ENCODE measurements around the gene PPFIA1. TPM values are rescaled to one million over a fixed set of nuclear protein-coding genes. Genes with fewer than 3 reads are reported as not detected.

Gene PPFIA1
- total RNA-seq, 1 donor from 2014 or later: 29.3 TPM

- DNase-seq (ENCODE audit: low spot score in 2 of 2): no peak
- H3K36me3 ChIP-seq: peaks cover 0 to 3% of the 10 kb centered on the region in 2 donors
- TF ChIP-seq, protein P1, sequence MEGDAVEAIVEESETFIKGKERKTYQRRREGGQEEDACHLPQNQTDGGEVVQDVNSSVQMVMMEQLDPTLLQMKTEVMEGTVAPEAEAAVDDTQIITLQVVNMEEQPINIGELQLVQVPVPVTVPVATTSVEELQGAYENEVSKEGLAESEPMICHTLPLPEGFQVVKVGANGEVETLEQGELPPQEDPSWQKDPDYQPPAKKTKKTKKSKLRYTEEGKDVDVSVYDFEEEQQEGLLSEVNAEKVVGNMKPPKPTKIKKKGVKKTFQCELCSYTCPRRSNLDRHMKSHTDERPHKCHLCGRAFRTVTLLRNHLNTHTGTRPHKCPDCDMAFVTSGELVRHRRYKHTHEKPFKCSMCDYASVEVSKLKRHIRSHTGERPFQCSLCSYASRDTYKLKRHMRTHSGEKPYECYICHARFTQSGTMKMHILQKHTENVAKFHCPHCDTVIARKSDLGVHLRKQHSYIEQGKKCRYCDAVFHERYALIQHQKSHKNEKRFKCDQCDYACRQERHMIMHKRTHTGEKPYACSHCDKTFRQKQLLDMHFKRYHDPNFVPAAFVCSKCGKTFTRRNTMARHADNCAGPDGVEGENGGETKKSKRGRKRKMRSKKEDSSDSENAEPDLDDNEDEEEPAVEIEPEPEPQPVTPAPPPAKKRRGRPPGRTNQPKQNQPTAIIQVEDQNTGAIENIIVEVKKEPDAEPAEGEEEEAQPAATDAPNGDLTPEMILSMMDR (IDR thresholded peaks at IDR 0.05): no peak
- H3K27me3 ChIP-seq: no peaks in the 10 kb centered on the region
- no peak overlapping the region for H3K27ac ChIP-seq
- no peak overlapping the region for H3K4me3 ChIP-seq
- intact Hi-C loops (cut with DNase I): no loop called here
- peaks cover 0 to 4% of the 10 kb centered on the region in 2 donors for H3K4me1 ChIP-seq
- no peaks in the 10 kb centered on the region for H3K9me3 ChIP-seq
Measured at GRCh38 chr11:70311616-70312015, 41.1 kb downstream of the PPFIA1 start.

DNA sequence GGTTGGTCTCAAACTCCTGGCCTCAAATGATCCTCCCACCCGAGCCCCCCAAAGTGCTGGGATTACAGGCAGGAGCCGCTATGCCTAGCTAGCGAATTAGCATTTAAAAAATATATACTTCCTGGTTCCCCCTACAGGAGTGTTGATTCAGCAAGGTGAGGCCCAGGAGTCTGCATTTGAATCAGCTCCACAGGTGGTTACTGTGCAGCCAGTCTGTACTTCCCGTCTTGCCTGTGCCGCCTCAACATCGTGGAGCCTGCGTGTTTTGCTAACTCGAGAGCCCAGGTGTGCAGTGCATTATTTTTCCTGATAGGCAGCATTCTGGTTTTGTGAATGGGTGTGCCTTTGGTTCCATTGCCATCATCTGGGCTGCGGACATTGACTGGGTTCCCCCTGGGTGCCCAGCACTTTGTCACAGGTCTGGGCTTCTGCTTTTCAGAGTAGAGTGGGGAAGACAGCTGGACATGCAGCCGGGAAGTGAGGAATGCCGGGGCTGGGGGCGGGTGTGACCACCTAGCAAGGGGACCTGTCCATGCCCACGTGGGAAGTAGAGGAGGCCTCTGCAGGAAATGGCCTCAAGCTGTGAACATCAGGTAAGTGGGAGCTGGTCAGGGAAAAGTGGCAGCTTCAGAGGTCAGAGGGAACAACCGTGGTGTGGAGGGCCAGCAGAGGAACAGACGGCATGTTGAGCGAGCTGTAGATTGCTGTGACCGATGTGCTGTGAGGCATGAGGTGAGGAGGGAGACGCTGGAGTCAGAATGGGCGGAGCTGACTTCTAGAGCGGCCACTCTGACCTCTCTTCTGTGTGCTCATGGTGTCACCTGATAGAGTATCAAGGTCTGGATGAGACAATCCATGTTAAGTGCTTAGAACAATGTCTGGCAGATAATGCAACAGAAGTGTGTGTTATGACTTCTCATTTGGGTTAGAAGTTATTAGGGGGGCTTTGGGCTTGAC, 42.2 kb downstream of the PPFIA1 start:
- Histone ChIP-seq H3K27me3 (no peaks in the 10 kb centered on the region), H3K9me3 (no peaks in the 10 kb centered on the region), H3K4me1 (peaks cover 0 to under 1% of the 10 kb centered on the region in 2 donors), H3K4me3 (no peak overlapping the region), H3K36me3 (peaks cover 0 to 3% of the 10 kb centered on the region in 2 donors), H3K27ac (no peak overlapping the region)
- TF ChIP-seq, protein P1 (IDR thresholded peaks at IDR 0.05): no peak
- intact Hi-C loops (cut with DNase I): no loop called here
- no peak for DNase-seq (ENCODE audit: low spot score in 2 of 2)

- H3K9me3 ChIP-seq: no peaks in the 10 kb centered on the region
- H3K4me1 ChIP-seq: no peaks in the 10 kb centered on the region
- H3K4me3 ChIP-seq: no peak overlapping the region
- no peak for DNase-seq (ENCODE audit: low spot score in 2 of 2)
- intact Hi-C loops (cut with DNase I): no loop called here
- H3K36me3 ChIP-seq: peaks cover 0 to 3% of the 10 kb centered on the region in 2 donors
- H3K27ac ChIP-seq: no peak overlapping the region
- no peaks in the 10 kb centered on the region for H3K27me3 ChIP-seq
- TF ChIP-seq, protein P1 (IDR thresholded peaks at IDR 0.05): no peak
Measured at GRCh38 chr11:70313945-70314344, 43.5 kb downstream of the PPFIA1 start.

GRCh38 chr11:70314730-70315129, 44.2 kb downstream of the PPFIA1 start:
- no peak for DNase-seq (ENCODE audit: low spot score in 2 of 2)
- intact Hi-C loops (cut with DNase I): no loop called here
- Histone ChIP-seq H3K27ac (no peak overlapping the region), H3K4me3 (no peak overlapping the region), H3K9me3 (no peaks in the 10 kb centered on the region), H3K36me3 (peaks cover 0 to 4% of the 10 kb centered on the region in 2 donors), H3K27me3 (no peaks in the 10 kb centered on the region), H3K4me1 (no peaks in the 10 kb centered on the region)
- TF ChIP-seq, protein P1 (IDR thresholded peaks at IDR 0.05): no peak

GRCh38 chr11:70315716-70316115, 45.2 kb downstream of the PPFIA1 start:
- no peaks in the 10 kb centered on the region for H3K9me3 ChIP-seq
- no peaks in the 10 kb centered on the region for H3K27me3 ChIP-seq
- H3K4me3 ChIP-seq: no peak overlapping the region
- peaks cover 0 to 11% of the 10 kb centered on the region in 2 donors for H3K36me3 ChIP-seq
- intact Hi-C loops (cut with DNase I): no loop called here
- no peaks in the 10 kb centered on the region for H3K4me1 ChIP-seq
- no peak for DNase-seq (ENCODE audit: low spot score in 2 of 2)
- TF ChIP-seq, protein P1 (IDR thresholded peaks at IDR 0.05): no peak
- no peak overlapping the region for H3K27ac ChIP-seq
